Measurements from ENCODE around the gene CNTN6. TPM values are rescaled to one million over a fixed set of nuclear protein-coding genes. Genes with fewer than 3 reads are reported as not detected.

CNTN6 gene
- total and polyA plus RNA-seq, 2 of the 13 experiments (the other 11 are each of a cell fraction or from before 2014, with no cell fraction given), result not detected

DNA sequence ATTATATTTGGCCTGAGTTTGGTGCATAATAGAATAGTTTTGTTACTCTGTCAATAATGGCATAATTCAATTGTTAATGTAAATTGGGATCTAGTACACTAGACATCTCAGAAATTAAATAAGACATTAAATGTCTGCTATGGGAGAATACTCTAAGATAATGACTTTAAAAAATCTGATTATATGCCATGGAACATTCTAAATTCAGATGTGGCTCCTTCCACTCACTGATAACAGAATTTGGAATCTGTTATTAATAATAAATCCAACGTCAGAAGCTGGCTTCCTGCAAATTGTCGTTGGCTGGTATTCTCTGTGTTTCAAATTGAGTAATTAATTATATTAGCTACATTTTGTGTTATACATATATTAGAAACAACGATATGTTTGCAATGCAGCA, 258.1 kb downstream of the CNTN6 start:
- H3K9me3 ChIP-seq (ENCODE audit: low read length), result peaks cover 82% of the 10 kb centered on the region
- BruUV-seq (replicated peaks), result no TSS peak
- H3K36me3 ChIP-seq (replicated peaks in 1 of 2; ENCODE audit: control insufficient read depth in 1 of 2, insufficient read depth in 2 of 2, low read length in 2 of 2), result no peaks in the 10 kb centered on the region
- no peak overlapping the region for H3K4me3 ChIP-seq (replicated peaks in 1 of 3; ENCODE audit: insufficient read depth in 1 of 3, low read depth in 2 of 3, low read length in 3 of 3)
- no peaks in the 10 kb centered on the region for H3K27me3 ChIP-seq (ENCODE audit: control insufficient read depth in 1 of 2, insufficient read depth in 2 of 2, low read length in 2 of 2)
- intact Hi-C loops (cut with micrococcal nuclease; ENCODE audit: unreplicated experiment), result no loop called here
- no peak overlapping the region for H3K27ac ChIP-seq (ENCODE audit: extremely low read length, insufficient read depth, low read length)
- no peak for FAIRE-seq
- no peak overlapping the region for H3K9ac ChIP-seq (ENCODE audit: insufficient read depth, low read depth, low read length)
- H3K79me2 ChIP-seq (ENCODE audit: insufficient read depth, low read length), result no peaks in the 10 kb centered on the region
- H4K20me1 ChIP-seq (ENCODE audit: insufficient read depth, low read length), result no peaks in the 10 kb centered on the region
- WGBS (ENCODE audit: low lambda C conversion rate), result 2% methylated on average over 3 of the region's 3 CpGs
- no peak for DNase-seq (ENCODE audit: low spot score)
- in situ Hi-C loops (cut with HindIII; ENCODE audit: extremely low pct_ligation_motif_present, low pct_unique_long_range_greater_than_20kb), result no loop called here
- POLR2A ChIA-PET, result no interaction called here
- CTCF ChIA-PET (ENCODE audit: low intra/inter-chr PET ratio, low total read pairs), result no interaction called here
- H3K4me2 ChIP-seq (ENCODE audit: low read depth, low read length), result no peak overlapping the region
- no peaks in the 10 kb centered on the region for H3K4me1 ChIP-seq (ENCODE audit: insufficient read depth, low read length)
- no peak overlapping the region for H2AFZ ChIP-seq (ENCODE audit: low read length)
- no peak for ATAC-seq
- TF ChIP-seq ZNF235 (CRISPR knock-in tag; IDR thresholded peaks at IDR 0.05; ENCODE audit: borderline replicate concordance) (no peak), TBP (CRISPR knock-in tag; IDR thresholded peaks at IDR 0.05) (no peak), E2F5 (CRISPR knock-in tag; conservative IDR thresholded peaks at IDR 0.05) (no peak), MTERF4 (CRISPR knock-in tag; IDR thresholded peaks at IDR 0.05) (no peak), MTF1 (CRISPR knock-in tag; IDR thresholded peaks at IDR 0.05) (no peak), ZNF672 (CRISPR knock-in tag; IDR thresholded peaks at IDR 0.05) (no peak), STAT5B (CRISPR knock-in tag; IDR thresholded peaks at IDR 0.05) (no peak), AHR (CRISPR knock-in tag; IDR thresholded peaks at IDR 0.05) (no peak), FOXO4 (CRISPR knock-in tag; conservative IDR thresholded peaks at IDR 0.05) (no peak), ZNF382 (CRISPR knock-in tag; IDR thresholded peaks at IDR 0.05; ENCODE audit: borderline replicate concordance) (no peak), RFX5 (IDR thresholded peaks at IDR 0.05; ENCODE audit: low read depth, low read length) (no peak), ZNF232 (CRISPR knock-in tag; IDR thresholded peaks at IDR 0.05; ENCODE audit: borderline replicate concordance) (no peak), ZMYM4 (CRISPR knock-in tag; IDR thresholded peaks at IDR 0.05) (no peak)
- TF ChIP-seq, protein P1, sequence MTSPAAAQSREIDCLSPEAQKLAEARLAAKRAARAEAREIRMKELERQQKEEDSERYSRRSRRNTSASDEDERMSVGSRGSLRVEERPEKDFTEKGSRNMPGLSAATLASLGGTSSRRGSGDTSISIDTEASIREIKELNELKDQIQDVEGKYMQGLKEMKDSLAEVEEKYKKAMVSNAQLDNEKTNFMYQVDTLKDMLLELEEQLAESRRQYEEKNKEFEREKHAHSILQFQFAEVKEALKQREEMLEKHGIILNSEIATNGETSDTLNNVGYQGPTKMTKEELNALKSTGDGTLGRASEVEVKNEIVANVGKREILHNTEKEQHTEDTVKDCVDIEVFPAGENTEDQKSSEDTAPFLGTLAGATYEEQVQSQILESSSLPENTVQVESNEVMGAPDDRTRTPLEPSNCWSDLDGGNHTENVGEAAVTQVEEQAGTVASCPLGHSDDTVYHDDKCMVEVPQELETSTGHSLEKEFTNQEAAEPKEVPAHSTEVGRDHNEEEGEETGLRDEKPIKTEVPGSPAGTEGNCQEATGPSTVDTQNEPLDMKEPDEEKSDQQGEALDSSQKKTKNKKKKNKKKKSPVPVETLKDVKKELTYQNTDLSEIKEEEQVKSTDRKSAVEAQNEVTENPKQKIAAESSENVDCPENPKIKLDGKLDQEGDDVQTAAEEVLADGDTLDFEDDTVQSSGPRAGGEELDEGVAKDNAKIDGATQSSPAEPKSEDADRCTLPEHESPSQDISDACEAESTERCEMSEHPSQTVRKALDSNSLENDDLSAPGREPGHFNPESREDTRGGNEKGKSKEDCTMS (CRISPR knock-in tag; conservative IDR thresholded peaks at IDR 0.05), result no peak
- TF ChIP-seq, protein P2, sequence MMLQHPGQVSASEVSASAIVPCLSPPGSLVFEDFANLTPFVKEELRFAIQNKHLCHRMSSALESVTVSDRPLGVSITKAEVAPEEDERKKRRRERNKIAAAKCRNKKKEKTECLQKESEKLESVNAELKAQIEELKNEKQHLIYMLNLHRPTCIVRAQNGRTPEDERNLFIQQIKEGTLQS (CRISPR knock-in tag; IDR thresholded peaks at IDR 0.05), result no peak
- TF ChIP-seq, protein P3, sequence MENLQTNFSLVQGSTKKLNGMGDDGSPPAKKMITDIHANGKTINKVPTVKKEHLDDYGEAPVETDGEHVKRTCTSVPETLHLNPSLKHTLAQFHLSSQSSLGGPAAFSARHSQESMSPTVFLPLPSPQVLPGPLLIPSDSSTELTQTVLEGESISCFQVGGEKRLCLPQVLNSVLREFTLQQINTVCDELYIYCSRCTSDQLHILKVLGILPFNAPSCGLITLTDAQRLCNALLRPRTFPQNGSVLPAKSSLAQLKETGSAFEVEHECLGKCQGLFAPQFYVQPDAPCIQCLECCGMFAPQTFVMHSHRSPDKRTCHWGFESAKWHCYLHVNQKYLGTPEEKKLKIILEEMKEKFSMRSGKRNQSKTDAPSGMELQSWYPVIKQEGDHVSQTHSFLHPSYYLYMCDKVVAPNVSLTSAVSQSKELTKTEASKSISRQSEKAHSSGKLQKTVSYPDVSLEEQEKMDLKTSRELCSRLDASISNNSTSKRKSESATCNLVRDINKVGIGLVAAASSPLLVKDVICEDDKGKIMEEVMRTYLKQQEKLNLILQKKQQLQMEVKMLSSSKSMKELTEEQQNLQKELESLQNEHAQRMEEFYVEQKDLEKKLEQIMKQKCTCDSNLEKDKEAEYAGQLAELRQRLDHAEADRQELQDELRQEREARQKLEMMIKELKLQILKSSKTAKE (CRISPR knock-in tag; IDR thresholded peaks at IDR 0.05; ENCODE audit: borderline replicate concordance), result no peak
